H1 (cell line): Measurements from ENCODE around the gene SPATA13.

Experiments
- ASH2L ChIP-seq: fragments of 200-600, 300-600 bp; sonication (generic); IDR thresholded peaks from one replicate; pipeline ENCODE4 v1.7.1; 2017; ENCODE audit warnings: low read length
- CTBP2 ChIP-seq: IDR thresholded peaks from 2 replicates; pipeline ENCODE4 v1.7.0; 2011; ENCODE audit warnings: borderline replicate concordance, mild to moderate bottlenecking, moderate library complexity, mixed read lengths, low read length; ENCODE audit not compliant: insufficient read depth, insufficient read length
- CTCF ChIP-seq, 3 experiments: IDR thresholded peaks; 1 replicate in 2 of 3; 2 replicates in 1 of 3; pipeline versions ENCODE4 v1.5.1 to v1.6.1; 2011; ENCODE audit warnings: low read length in 3 of 3, mild to moderate bottlenecking in 3 of 3, inconsistent platforms in 2 of 3, low read depth in 1 of 3, moderate library complexity in 1 of 3; ENCODE audit not compliant: insufficient read depth in 1 of 3; ENCODE audit errors: control extremely low read depth in 1 of 3
- EGR1 ChIP-seq: IDR thresholded peaks from 2 replicates; pipeline ENCODE4 v1.6.1; 2011; ENCODE audit warnings: low read depth, low read length, borderline replicate concordance
- EZH2 ChIP-seq: fragments of 200-600 bp; sonication (generic); IDR thresholded peaks from 2 replicates; pipeline ENCODE4 v1.7.1; 2012; ENCODE audit warnings: low read depth, mild to moderate bottlenecking, moderate library complexity, low read length, inconsistent platforms; ENCODE audit not compliant: severe bottlenecking
- FOSL1 ChIP-seq: IDR thresholded peaks from 2 replicates; pipeline ENCODE4 v1.6.1; 2011; ENCODE audit warnings: mild to moderate bottlenecking, low read depth, low read length, moderate library complexity; ENCODE audit not compliant: insufficient read depth
- KDM1A ChIP-seq: fragments of 200-600, 300-600 bp; sonication (generic); IDR thresholded peaks from 2 replicates; pipeline ENCODE4 v1.7.1; 2016; ENCODE audit warnings: mild to moderate bottlenecking, low read length, borderline replicate concordance
- NANOG ChIP-seq: IDR thresholded peaks from 2 replicates; pipeline ENCODE4 v1.6.1; 2011; ENCODE audit warnings: low read length, low read depth, mild to moderate bottlenecking, inconsistent platforms; ENCODE audit not compliant: insufficient read depth, poor library complexity, severe bottlenecking
- PHF8 ChIP-seq: fragments of 200-600 bp; sonication (generic); conservative IDR thresholded peaks from 2 replicates; pipeline ENCODE4 v1.7.1; 2012; ENCODE audit warnings: low read depth, mild to moderate bottlenecking, inconsistent platforms, low read length, moderate library complexity
- POLR2A ChIP-seq, 2 experiments: IDR thresholded peaks; 1 replicate in 1 of 2; 2 replicates in 1 of 2; pipeline ENCODE4 v1.6.1; 2011; ENCODE audit warnings: low read depth in 2 of 2, low read length in 2 of 2, mild to moderate bottlenecking in 2 of 2; ENCODE audit errors: control extremely low read depth in 1 of 2
- POLR2AphosphoS5 ChIP-seq: IDR thresholded peaks from 2 replicates; pipeline ENCODE4 v1.6.1; 2011; ENCODE audit warnings: low read depth, low read length
- SIN3A ChIP-seq, 2 experiments: IDR thresholded peaks in 1 of 2; conservative IDR thresholded peaks in 1 of 2; 2 replicates each; pipeline ENCODE4 v1.6.1; 2011 to 2012; ENCODE audit warnings: low read length in 2 of 2, improper control_type of control experiment in 1 of 2, low read depth in 1 of 2, mild to moderate bottlenecking in 1 of 2
- TF ChIP-seq, protein P1 (sequence below): IDR thresholded peaks from 2 replicates; pipeline ENCODE4 v1.6.1; 2011; ENCODE audit warnings: low read depth, mild to moderate bottlenecking, low read length; ENCODE audit not compliant: insufficient read depth
- TF ChIP-seq, protein P2 (sequence below): IDR thresholded peaks from 2 replicates; pipeline ENCODE4 v1.6.1; 2012; ENCODE audit warnings: inconsistent platforms

DNA sequence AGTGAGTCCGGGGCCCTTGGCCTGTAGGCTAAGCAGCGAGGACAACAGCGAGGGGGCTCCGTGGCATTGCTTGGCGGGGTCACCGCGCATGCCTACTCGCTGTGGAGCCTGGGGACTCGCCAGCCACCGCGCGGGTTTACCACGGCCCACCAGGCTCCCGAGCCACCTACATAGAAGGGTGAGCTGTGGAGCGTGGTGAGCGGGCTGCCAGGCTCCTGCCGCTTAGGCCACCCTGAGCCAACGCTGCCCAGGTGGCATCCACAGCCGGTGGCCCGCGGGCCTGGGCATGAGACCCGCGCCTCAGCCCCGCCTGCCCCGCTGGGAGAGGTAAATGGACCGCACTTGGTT is 180.1 kb downstream of the SPATA13 start:
- TF ChIP-seq SIN3A (conservative IDR thresholded peaks at IDR 0.05 in 1 of 2, IDR thresholded peaks at IDR 0.05 in 1 of 2; ENCODE audit: low read depth in 1 of 2, low read length in 2 of 2) (no peak), CTCF (IDR thresholded peaks at IDR 0.05; ENCODE audit: control extremely low read depth in 1 of 3, insufficient read depth in 1 of 3, low read depth in 1 of 3, low read length in 3 of 3) (no peak), POLR2A (IDR thresholded peaks at IDR 0.05; ENCODE audit: control extremely low read depth in 1 of 2, low read depth in 2 of 2, low read length in 2 of 2) (no peak), POLR2AphosphoS5 (no peak), NANOG (no peak), ASH2L (no peak), FOSL1 (no peak), KDM1A (no peak), EZH2 (no peak), EGR1 (no peak), PHF8 (no peak), CTBP2 (no peak)
- TF ChIP-seq, protein P1, sequence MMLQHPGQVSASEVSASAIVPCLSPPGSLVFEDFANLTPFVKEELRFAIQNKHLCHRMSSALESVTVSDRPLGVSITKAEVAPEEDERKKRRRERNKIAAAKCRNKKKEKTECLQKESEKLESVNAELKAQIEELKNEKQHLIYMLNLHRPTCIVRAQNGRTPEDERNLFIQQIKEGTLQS = no peak
- TF ChIP-seq, protein P2, sequence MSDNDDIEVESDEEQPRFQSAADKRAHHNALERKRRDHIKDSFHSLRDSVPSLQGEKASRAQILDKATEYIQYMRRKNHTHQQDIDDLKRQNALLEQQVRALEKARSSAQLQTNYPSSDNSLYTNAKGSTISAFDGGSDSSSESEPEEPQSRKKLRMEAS = no peak
